Glomerular visceral epithelial cell (primary cell): Measurements from ENCODE around the gene VPS13D.
"Not testable (repeated sequence)": the region's sequence is repeated elsewhere in the genome, so short reads cannot be mapped to it uniquely, and the experiment has no call there.

Source experiments
- DNase-seq: peaks from one replicate; pipeline ENCODE4 v3.0.0-alpha.2; 2016; ENCODE audit errors: extremely low spot score

VPS13D gene

GRCh38 chr1:12515234-12515633 is 285.4 kb downstream of the VPS13D start:
- DNase-seq, result no peak

- DNase-seq, result no peak
Observed at GRCh38 chr1:12516741-12517140, 286.9 kb downstream of the VPS13D start.

GRCh38 chr1:12518931-12519692 is 289.3 kb downstream of the VPS13D start:
- DNase-seq, result no peak

GRCh38 chr1:12519693-12520364 is 290.0 kb downstream of the VPS13D start:
- no peak for DNase-seq

- DNase-seq, result no peak
Observed at GRCh38 chr1:12521096-12521495, 291.3 kb downstream of the VPS13D start.

- DNase-seq, result not testable (repeated sequence)
Observed at GRCh38 chr1:12522780-12523179, 292.9 kb downstream of the VPS13D start.

GRCh38 chr1:12524266-12524665 is 294.4 kb downstream of the VPS13D start:
- DNase-seq, result no peak

GRCh38 chr1:12525311-12526181 is 295.7 kb downstream of the VPS13D start:
- no peak for DNase-seq

GRCh38 chr1:12527564-12527963 is 297.7 kb downstream of the VPS13D start:
- DNase-seq, result no peak

- no peak for DNase-seq
Observed at GRCh38 chr1:12528021-12528852, 298.4 kb downstream of the VPS13D start.

- no peak for DNase-seq
Observed at GRCh38 chr1:12529640-12530174, 299.9 kb downstream of the VPS13D start.

GRCh38 chr1:12530462-12531178 is 300.8 kb downstream of the VPS13D start:
- no peak for DNase-seq

- no peak for DNase-seq
Observed at GRCh38 chr1:12531179-12531499, 301.3 kb downstream of the VPS13D start.

GRCh38 chr1:12532405-12533315 is 302.8 kb downstream of the VPS13D start:
- no peak for DNase-seq

- DNase-seq, result no peak
Observed at GRCh38 chr1:12536023-12536639, 306.3 kb downstream of the VPS13D start.

- DNase-seq, result no peak
Observed at GRCh38 chr1:12537294-12537693, 307.5 kb downstream of the VPS13D start.

GRCh38 chr1:12537906-12538461 is 308.2 kb downstream of the VPS13D start:
- no peak for DNase-seq

GRCh38 chr1:12538536-12538935 is 308.7 kb downstream of the VPS13D start:
- not testable (repeated sequence) for DNase-seq

- DNase-seq, result no peak
Observed at GRCh38 chr1:12539320-12539704, 309.5 kb downstream of the VPS13D start.
